ENCODE data around the gene ZNF764.

GRCh38 chr16:30533748-30534367 is 24.3 kb downstream of the ZNF764 start:
- TF ChIP-seq POLR2A (IDR thresholded peaks at IDR 0.05; ENCODE audit: low read depth, low read length) (no peak), POLR2AphosphoS5 (IDR thresholded peaks at IDR 0.05; ENCODE audit: low read depth, low read length) (no peak)
